Measurements from ENCODE around the gene NPC1.
"Not testable (repeated sequence)": the region's sequence is repeated elsewhere in the genome, so short reads cannot be mapped to it uniquely, and the experiment has no call there.

DNA sequence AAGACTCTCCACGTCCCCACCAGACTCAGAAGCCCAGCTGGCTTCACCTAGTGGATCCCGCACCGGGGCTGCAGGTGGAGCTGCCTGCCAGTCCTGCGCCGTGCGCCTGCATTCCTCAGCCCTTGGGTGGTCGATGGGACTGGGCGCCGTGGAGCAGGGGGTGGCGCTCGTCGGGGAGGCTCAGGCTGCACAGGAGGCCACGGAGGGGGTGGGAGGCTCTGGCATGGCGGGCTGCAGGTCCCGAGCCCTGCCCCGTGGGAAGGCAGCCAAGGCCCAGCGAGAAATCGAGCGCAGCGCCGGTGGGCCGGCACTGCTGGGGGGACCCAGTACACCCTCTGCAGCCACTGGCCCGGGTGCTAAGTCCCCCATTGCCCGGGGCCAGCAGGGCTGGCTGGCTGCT lies 8.8 kb downstream of the NPC1 start:
- TF ChIP-seq POLR2A, EP300 (IDR thresholded peaks at IDR 0.05): not testable (repeated sequence)
- TF ChIP-seq, protein P1, sequence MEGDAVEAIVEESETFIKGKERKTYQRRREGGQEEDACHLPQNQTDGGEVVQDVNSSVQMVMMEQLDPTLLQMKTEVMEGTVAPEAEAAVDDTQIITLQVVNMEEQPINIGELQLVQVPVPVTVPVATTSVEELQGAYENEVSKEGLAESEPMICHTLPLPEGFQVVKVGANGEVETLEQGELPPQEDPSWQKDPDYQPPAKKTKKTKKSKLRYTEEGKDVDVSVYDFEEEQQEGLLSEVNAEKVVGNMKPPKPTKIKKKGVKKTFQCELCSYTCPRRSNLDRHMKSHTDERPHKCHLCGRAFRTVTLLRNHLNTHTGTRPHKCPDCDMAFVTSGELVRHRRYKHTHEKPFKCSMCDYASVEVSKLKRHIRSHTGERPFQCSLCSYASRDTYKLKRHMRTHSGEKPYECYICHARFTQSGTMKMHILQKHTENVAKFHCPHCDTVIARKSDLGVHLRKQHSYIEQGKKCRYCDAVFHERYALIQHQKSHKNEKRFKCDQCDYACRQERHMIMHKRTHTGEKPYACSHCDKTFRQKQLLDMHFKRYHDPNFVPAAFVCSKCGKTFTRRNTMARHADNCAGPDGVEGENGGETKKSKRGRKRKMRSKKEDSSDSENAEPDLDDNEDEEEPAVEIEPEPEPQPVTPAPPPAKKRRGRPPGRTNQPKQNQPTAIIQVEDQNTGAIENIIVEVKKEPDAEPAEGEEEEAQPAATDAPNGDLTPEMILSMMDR (IDR thresholded peaks at IDR 0.05), result not testable (repeated sequence)

All from stomach (tissue), 4 donors.